Suprapubic skin (tissue), 4 donors: Measurements from ENCODE around the gene KRTAP12-2. TPM values are rescaled to one million over a fixed set of nuclear protein-coding genes. Genes with fewer than 3 reads are reported as not detected.

Experiments used
- DNase-seq, 2 donors: peaks; one replicate each; pipeline ENCODE4 v3.0.0-alpha.2; 2019; ENCODE audit warnings: low spot score in 2 of 2
- H3K27ac ChIP-seq: fragments of 200-600 bp; sonication (generic); one replicate; pipeline ENCODE4 v1.5.1; 2019
- H3K27me3 ChIP-seq: fragments of 200-600 bp; sonication (generic); one replicate; pipeline ENCODE4 v1.5.1; 2019
- H3K36me3 ChIP-seq: fragments of 200-600 bp; sonication (generic); one replicate; pipeline ENCODE4 v1.5.1; 2019
- H3K4me1 ChIP-seq: fragments of 200-600 bp; sonication (generic); one replicate; pipeline ENCODE4 v1.5.1; 2019
- H3K4me3 ChIP-seq: fragments of 200-600 bp; sonication (generic); one replicate; pipeline ENCODE4 v1.5.1; 2019; ENCODE audit warnings: mild to moderate bottlenecking
- H3K9me3 ChIP-seq: fragments of 200-600 bp; sonication (generic); one replicate; pipeline ENCODE4 v1.5.1; 2019
- EP300 ChIP-seq: sonication (generic); formaldehyde crosslinking; IDR thresholded peaks from one replicate; pipeline ENCODE4 v1.6.1; 2017; ENCODE audit warnings: antibody characterized with exemption
- POLR2A ChIP-seq, 2 donors: fragments of 450-650 bp; IDR thresholded peaks; one replicate each; pipeline ENCODE4 v1.6.1; 2017; ENCODE audit warnings: antibody characterized with exemption in 2 of 2, mild to moderate bottlenecking in 2 of 2, moderate library complexity in 2 of 2
- POLR2AphosphoS5 ChIP-seq, 3 donors: sonication (generic); formaldehyde crosslinking; IDR thresholded peaks; one replicate each; pipeline ENCODE4 v1.6.1; 2017; ENCODE audit warnings: antibody characterized with exemption in 3 of 3
- WGBS: methylation state at CpG from one replicate; pipeline ENCODE4 v1.1.5; 2018; 5-methylcytosine and 5-hydroxymethylcytosine counted together
- total RNA-seq, 4 donors: library from RNA; depleted of rRNA; stranded (reverse); fragments of >200 nt; gene quantifications; one replicate each; pipeline ENCODE4 v1.1.0, GENCODE V29; 2016
- TF ChIP-seq, protein P1 (sequence below), 2 donors: fragments of 200-600 bp in 1 of 2; fragments of 450-650 bp in 1 of 2; sonication (generic) in 1 of 2; IDR thresholded peaks; one replicate each; pipeline ENCODE4 v1.5.1; 2016 to 2019; ENCODE audit warnings: antibody characterized with exemption in 2 of 2, mild to moderate bottlenecking in 1 of 2, moderate library complexity in 1 of 2

KRTAP12-2 gene
- total RNA-seq, 4 donors from 2014 or later = 5.6 to 29.3 (median 8.2) TPM; not detected in 1

GRCh38 chr21:44684483-44684882 is 17.8 kb upstream of the KRTAP12-2 start:
- Histone ChIP-seq H3K27me3 (peaks cover 33% of the 10 kb centered on the region), H3K27ac (no peak overlapping the region), H3K4me1 (no peaks in the 10 kb centered on the region), H3K36me3 (no peaks in the 10 kb centered on the region), H3K9me3 (no peaks in the 10 kb centered on the region), H3K4me3 (no peak overlapping the region)
- 73% methylated on average over 6 of the region's 6 CpGs for WGBS
- no peak for DNase-seq
- TF ChIP-seq EP300 = no peak
- TF ChIP-seq, protein P1, sequence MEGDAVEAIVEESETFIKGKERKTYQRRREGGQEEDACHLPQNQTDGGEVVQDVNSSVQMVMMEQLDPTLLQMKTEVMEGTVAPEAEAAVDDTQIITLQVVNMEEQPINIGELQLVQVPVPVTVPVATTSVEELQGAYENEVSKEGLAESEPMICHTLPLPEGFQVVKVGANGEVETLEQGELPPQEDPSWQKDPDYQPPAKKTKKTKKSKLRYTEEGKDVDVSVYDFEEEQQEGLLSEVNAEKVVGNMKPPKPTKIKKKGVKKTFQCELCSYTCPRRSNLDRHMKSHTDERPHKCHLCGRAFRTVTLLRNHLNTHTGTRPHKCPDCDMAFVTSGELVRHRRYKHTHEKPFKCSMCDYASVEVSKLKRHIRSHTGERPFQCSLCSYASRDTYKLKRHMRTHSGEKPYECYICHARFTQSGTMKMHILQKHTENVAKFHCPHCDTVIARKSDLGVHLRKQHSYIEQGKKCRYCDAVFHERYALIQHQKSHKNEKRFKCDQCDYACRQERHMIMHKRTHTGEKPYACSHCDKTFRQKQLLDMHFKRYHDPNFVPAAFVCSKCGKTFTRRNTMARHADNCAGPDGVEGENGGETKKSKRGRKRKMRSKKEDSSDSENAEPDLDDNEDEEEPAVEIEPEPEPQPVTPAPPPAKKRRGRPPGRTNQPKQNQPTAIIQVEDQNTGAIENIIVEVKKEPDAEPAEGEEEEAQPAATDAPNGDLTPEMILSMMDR (IDR thresholded peaks at IDR 0.05) = no peak
- TF ChIP-seq POLR2A (IDR thresholded peaks at IDR 0.05) = no peak
- no peak for TF ChIP-seq POLR2AphosphoS5 (IDR thresholded peaks at IDR 0.05)

- no peak for DNase-seq
- Histone ChIP-seq H3K36me3 (no peaks in the 10 kb centered on the region), H3K27me3 (peaks cover 33% of the 10 kb centered on the region), H3K9me3 (no peaks in the 10 kb centered on the region), H3K4me1 (no peaks in the 10 kb centered on the region), H3K27ac (no peak overlapping the region), H3K4me3 (no peak overlapping the region)
- TF ChIP-seq, protein P1 (IDR thresholded peaks at IDR 0.05) = no peak
- no peak for TF ChIP-seq EP300
- no peak for TF ChIP-seq POLR2A (IDR thresholded peaks at IDR 0.05)
- no peak for TF ChIP-seq POLR2AphosphoS5 (IDR thresholded peaks at IDR 0.05)
- WGBS = 86% methylated on average over 7 of the region's 7 CpGs
Measured at GRCh38 chr21:44684077-44684476, 17.4 kb upstream of the KRTAP12-2 start.

DNA sequence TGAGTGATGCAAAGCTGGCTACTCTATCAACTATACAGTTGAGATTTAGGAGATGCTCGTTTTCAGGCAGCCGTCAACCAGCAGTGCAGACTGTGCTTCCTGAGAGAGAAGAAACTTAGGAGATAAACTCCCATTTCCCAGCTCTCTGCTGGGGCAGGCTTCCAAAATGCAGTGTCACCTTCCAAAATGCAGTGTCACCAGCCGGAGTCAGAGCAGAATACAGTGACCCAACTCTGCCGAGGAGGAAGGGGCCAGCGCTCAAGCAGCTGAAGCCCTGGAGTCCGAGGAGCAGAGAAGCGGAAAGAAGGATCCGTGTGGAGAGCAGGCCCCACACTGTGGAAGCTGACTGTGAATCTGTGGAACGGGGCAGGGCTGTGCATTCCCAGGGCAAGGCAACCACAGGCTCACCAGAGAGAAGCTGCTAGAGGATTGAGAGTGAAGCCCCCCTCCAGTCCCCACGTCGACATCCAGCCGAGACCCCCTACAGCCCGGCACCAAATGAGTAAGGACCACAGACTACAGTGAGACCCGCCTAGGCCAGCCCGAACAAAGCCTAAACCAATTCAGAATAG is 15.9 kb upstream of the KRTAP12-2 start:
- Histone ChIP-seq H3K27ac (no peak overlapping the region), H3K4me1 (no peaks in the 10 kb centered on the region), H3K4me3 (no peak overlapping the region), H3K36me3 (no peaks in the 10 kb centered on the region), H3K9me3 (no peaks in the 10 kb centered on the region), H3K27me3 (peaks cover 20% of the 10 kb centered on the region)
- DNase-seq = no peak
- TF ChIP-seq, protein P1 (IDR thresholded peaks at IDR 0.05) = no peak
- no peak for TF ChIP-seq EP300
- TF ChIP-seq POLR2AphosphoS5 (IDR thresholded peaks at IDR 0.05) = no peak
- TF ChIP-seq POLR2A (IDR thresholded peaks at IDR 0.05) = no peak
- WGBS = 77% methylated on average over 9 of the region's 15 CpGs

GRCh38 chr21:44681861-44682579 is 15.3 kb upstream of the KRTAP12-2 start, which contains the start of gene KRTAP12-1:
Gene KRTAP12-1 (minus strand): TSS chr21:44682163. CDS start chr21:44682123, 40 bp downstream.
- no peak for DNase-seq
- no peaks in the 10 kb centered on the region for H3K36me3 ChIP-seq
- TF ChIP-seq EP300 = no peak
- no peak for TF ChIP-seq POLR2A (IDR thresholded peaks at IDR 0.05)
- TF ChIP-seq, protein P1 (IDR thresholded peaks at IDR 0.05) = no peak
- no peak for TF ChIP-seq POLR2AphosphoS5 (IDR thresholded peaks at IDR 0.05)

DNA sequence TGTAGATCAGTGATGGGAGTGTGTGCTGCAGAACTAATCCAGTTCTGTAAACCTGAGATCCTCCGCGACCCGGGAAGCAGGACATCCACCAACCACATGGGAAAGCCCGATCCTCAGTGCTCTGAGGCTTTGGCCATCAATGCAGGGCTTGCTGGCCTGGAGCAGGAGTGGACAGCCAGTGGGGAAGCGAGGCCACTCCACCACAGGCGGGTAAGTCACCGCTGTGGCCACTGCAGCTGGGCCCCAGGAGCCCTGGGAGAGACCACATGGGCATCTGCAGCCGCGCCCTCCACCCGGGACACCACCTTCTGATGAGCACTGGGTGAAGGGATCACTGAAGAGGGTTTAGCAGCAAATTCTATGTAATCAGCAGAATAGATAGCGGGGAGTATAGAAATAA is 14.4 kb upstream of the KRTAP12-2 start:
- TF ChIP-seq, protein P1 (IDR thresholded peaks at IDR 0.05) = no peak
- no peak for TF ChIP-seq POLR2A (IDR thresholded peaks at IDR 0.05)
- TF ChIP-seq POLR2AphosphoS5 (IDR thresholded peaks at IDR 0.05) = no peak
- TF ChIP-seq EP300 = no peak
- Histone ChIP-seq H3K9me3 (no peaks in the 10 kb centered on the region), H3K36me3 (no peaks in the 10 kb centered on the region), H3K4me3 (no peak overlapping the region), H3K27me3 (peaks cover 5% of the 10 kb centered on the region), H3K27ac (no peak overlapping the region), H3K4me1 (no peaks in the 10 kb centered on the region)
- WGBS = 82% methylated on average over 11 of the region's 11 CpGs
- DNase-seq = no peak

More at GRCh38 chr21:44681861-44682579, 15.3 kb upstream of the KRTAP12-2 start, which contains the start of gene KRTAP12-1:
- Histone ChIP-seq H3K9me3 (no peaks in the 10 kb centered on the region), H3K27ac (no peak within 1 kb of the TSS), H3K4me3 (no peak within 1 kb of the TSS), H3K27me3 (peaks cover 14% of the 10 kb centered on the region), H3K4me1 (no peaks in the 10 kb centered on the region)
- 78% methylated on average over 11 of the region's 23 CpGs for WGBS
